HepG2 (cell line): ENCODE data around the gene CCDC8.

ENCODE experiments used
- POLR2A ChIP-seq, 2 experiments: IDR thresholded peaks; 2 replicates each; pipeline ENCODE4 v1.6.1; 2011; ENCODE audit warnings: low read depth in 2 of 2, low read length in 2 of 2, mild to moderate bottlenecking in 1 of 2, moderate library complexity in 1 of 2; ENCODE audit not compliant: insufficient read depth in 1 of 2
- TF ChIP-seq, protein P1 (sequence below): sonication (generic); formaldehyde crosslinking; IDR thresholded peaks from 2 replicates; pipeline ENCODE4 v1.4.0; 2020; ENCODE audit warnings: missing genetic modification reagents

DNA sequence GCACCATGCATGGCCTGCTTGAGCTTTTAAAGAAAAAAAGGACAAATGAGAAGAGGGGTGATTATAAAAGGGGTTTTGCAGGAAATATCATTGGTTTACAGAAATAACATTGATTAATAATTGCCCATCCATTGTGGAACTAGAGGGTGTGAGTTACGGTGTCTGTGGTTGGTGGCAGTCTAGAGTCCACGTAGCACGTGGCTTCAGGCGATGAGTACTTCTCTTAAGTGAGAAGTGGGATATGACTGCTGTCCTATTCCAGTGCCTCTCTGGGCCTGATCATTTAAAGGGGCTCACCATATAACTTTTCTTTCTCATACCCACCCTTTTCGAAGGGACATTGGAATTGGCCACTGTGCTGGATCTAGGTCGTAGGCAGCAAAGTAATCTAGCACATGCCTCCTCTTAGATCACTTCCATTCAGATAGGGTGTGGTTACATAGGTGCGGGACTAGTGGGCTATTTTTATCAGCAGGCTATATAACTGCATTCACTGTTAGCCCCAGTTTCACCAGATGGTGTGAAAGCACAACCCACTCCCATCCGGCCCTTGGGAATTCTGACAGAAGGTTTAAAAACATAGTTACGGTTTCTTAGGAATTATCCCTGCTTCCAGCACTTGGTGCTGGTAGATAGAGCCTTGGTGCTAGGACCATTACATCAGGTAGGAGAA, 46.6 kb downstream of the CCDC8 start:
- TF ChIP-seq POLR2A (IDR thresholded peaks at IDR 0.05; ENCODE audit: insufficient read depth in 1 of 2, low read depth in 2 of 2, low read length in 2 of 2), result no peak
- TF ChIP-seq, protein P1, sequence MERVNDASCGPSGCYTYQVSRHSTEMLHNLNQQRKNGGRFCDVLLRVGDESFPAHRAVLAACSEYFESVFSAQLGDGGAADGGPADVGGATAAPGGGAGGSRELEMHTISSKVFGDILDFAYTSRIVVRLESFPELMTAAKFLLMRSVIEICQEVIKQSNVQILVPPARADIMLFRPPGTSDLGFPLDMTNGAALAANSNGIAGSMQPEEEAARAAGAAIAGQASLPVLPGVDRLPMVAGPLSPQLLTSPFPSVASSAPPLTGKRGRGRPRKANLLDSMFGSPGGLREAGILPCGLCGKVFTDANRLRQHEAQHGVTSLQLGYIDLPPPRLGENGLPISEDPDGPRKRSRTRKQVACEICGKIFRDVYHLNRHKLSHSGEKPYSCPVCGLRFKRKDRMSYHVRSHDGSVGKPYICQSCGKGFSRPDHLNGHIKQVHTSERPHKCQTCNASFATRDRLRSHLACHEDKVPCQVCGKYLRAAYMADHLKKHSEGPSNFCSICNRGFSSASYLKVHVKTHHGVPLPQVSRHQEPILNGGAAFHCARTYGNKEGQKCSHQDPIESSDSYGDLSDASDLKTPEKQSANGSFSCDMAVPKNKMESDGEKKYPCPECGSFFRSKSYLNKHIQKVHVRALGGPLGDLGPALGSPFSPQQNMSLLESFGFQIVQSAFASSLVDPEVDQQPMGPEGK (CRISPR knock-in tag), result no peak
